GM12891 (cell line): ENCODE results near the gene GJD2.

ENCODE experiments used
- DNase-seq: peaks from one replicate; pipeline ENCODE4 v3.0.0; 2011; ENCODE audit warnings: low spot score; ENCODE audit not compliant: insufficient read length
- FAIRE-seq: peaks from 2 replicates; lab custom pipeline; 2011; peaks lifted over from hg19 to GRCh38; lab: Jason Lieb, UNC
- PAX5 ChIP-seq: IDR thresholded peaks from 2 replicates; pipeline ENCODE4 v1.6.1; 2011; ENCODE audit warnings: low read length, moderate library complexity, mild to moderate bottlenecking; ENCODE audit not compliant: insufficient read depth, severe bottlenecking
- POLR2A ChIP-seq: IDR thresholded peaks from 2 replicates; pipeline ENCODE4 v1.6.1; 2011; ENCODE audit warnings: low read depth, low read length, control low read depth
- POLR2AphosphoS5 ChIP-seq: IDR thresholded peaks from 2 replicates; pipeline ENCODE4 v1.6.1; 2011; ENCODE audit warnings: low read depth, low read length, control low read depth
- POU2F2 ChIP-seq: IDR thresholded peaks from 2 replicates; pipeline ENCODE4 v1.6.1; 2011; ENCODE audit warnings: low read depth, mild to moderate bottlenecking, control low read depth, low read length, moderate library complexity
- SPI1 ChIP-seq: IDR thresholded peaks from 2 replicates; pipeline ENCODE4 v1.6.1; 2011; ENCODE audit warnings: low read depth, low read length, control low read depth
- TAF1 ChIP-seq: IDR thresholded peaks from 2 replicates; pipeline ENCODE4 v1.6.1; 2011; ENCODE audit warnings: low read depth, low read length, control low read depth

The GJD2 gene

GRCh38 chr15:34716111-34716510, 38.7 kb downstream of the GJD2 start:
- no peak for FAIRE-seq
- no peak for DNase-seq
- TF ChIP-seq POLR2AphosphoS5 = no peak
- no peak for TF ChIP-seq POLR2A
- TF ChIP-seq SPI1 = no peak
- TF ChIP-seq POU2F2 = no peak

DNA sequence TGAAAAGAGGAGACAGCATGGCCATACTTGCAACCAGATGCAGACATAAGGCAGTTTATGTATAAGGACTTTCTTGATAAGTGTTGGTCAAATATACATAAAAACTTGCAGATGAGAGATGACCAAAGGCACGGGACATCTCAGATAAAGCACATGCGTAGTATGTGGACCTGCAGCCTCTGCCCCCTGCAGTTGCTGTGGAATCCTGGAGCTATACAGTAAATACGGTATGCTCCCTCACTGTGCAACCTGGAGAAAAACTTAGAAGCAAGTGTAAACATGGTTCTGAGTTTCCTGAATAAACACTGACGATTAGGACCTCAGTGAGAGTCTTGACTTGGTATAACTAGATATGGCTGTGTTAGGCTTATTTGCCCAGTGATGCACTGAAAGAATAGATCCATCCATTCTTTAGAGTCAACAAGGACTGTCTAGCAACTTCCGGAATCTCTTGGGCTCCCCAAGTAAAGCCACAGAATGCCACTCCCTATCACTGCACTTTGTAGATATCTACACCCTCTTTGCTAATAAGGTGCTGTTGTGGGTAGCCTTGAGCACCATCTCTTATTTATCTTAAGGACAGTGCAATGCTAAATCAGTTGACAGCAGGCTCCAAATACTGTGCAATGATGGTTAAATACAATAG, 40.2 kb downstream of the GJD2 start:
- FAIRE-seq (no peak), DNase-seq (no peak)
- TF ChIP-seq SPI1 = no peak
- no peak for TF ChIP-seq POU2F2
- TF ChIP-seq POLR2A = no peak
- no peak for TF ChIP-seq TAF1
- TF ChIP-seq POLR2AphosphoS5 = no peak
- no peak for TF ChIP-seq PAX5

DNA sequence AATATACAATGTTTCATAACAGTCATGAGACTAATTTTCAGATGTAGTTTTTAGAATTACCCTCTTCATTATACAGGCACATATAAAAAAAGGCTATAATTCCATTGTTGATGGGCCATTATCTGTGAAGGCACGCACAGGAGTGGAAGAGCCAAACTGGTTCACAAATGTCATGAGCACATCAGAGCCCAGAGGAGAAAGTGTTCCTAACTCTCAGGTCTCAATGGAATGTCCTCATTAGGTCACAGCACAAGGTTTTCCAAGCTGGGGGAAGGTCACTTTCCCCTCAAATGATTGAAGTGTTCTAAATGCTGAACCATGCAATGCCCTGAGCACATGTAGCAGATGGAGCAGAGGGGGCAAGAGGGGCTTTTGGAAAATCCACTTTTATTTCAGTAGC, 41.2 kb downstream of the GJD2 start:
- no peak for FAIRE-seq
- DNase-seq = no peak
- TF ChIP-seq TAF1 (no peak), PAX5 (no peak), POU2F2 (no peak), POLR2A (no peak), SPI1 (no peak), POLR2AphosphoS5 (no peak)

GRCh38 chr15:34709866-34710265, 44.9 kb downstream of the GJD2 start:
- DNase-seq (no peak), FAIRE-seq (no peak)
- no peak for TF ChIP-seq SPI1
- no peak for TF ChIP-seq PAX5
- no peak for TF ChIP-seq POU2F2
- no peak for TF ChIP-seq POLR2A

GRCh38 chr15:34708422-34708821, 46.4 kb downstream of the GJD2 start:
- DNase-seq = no peak
- TF ChIP-seq POLR2A = no peak
- no peak for TF ChIP-seq PAX5
- no peak for TF ChIP-seq POU2F2
- FAIRE-seq = no peak

DNA sequence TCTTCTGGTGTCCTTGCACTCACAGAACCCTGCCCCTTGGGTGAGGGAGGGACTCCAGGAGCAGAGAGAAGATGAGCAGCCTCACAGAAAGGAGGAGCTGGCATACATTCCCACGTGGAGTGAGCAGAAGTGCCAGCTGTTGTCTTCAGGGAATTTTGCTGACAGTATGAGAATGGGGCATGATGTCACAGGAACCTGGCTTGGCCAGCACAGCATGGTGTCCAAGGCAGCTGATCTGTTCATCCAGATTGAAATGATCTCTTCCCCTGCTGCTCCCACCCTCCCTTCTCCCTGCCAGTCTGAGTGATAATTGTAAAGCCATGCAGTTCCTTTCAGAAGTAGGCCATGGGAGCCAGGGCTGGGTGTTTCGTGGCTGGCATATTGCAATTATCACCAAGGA, 53.3 kb downstream of the GJD2 start:
- DNase-seq (no peak), FAIRE-seq (no peak)
- TF ChIP-seq POLR2AphosphoS5 = no peak
